ENCODE results near the gene DDX20.

DDX20 gene

DNA sequence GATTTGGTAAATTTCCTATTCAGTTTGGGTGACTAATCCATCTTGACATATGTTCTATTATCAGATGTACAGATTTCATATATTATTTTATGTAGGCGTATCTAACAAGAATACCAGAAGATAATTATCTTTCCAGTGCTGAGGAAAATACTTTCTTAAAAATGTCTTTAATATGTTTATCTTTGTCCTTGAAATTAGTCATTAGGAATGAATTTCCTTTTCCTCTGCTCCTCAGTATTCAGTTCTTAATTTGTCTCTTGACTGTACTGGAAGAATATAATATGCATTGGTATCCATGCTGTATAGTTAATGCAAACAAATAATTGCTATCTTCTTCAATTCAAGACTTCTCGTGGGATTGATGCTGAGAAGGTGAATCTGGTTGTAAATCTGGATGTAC, 6.6 kb downstream of the DDX20 start:
- TF ChIP-seq REST (IDR thresholded peaks at IDR 0.05; ENCODE audit: insufficient read depth in 1 of 2, low read depth in 2 of 2, low read length in 2 of 2) (no peak), SIN3A (IDR thresholded peaks at IDR 0.05; ENCODE audit: borderline replicate concordance, insufficient read depth, low read length) (no peak), TAF1 (IDR thresholded peaks at IDR 0.05; ENCODE audit: borderline replicate concordance, insufficient read depth, low read length) (no peak), POLR2AphosphoS5 (IDR thresholded peaks at IDR 0.05; ENCODE audit: low read depth, low read length) (no peak), FOXP2 (optimal IDR thresholded peaks at IDR 0.05; ENCODE audit: borderline replicate concordance, extremely low read depth, extremely low read length, insufficient read depth) (no peak)

- no peak for TF ChIP-seq TAF1 (IDR thresholded peaks at IDR 0.05; ENCODE audit: borderline replicate concordance, insufficient read depth, low read length)
- TF ChIP-seq REST (IDR thresholded peaks at IDR 0.05; ENCODE audit: insufficient read depth in 1 of 2, low read depth in 2 of 2, low read length in 2 of 2) = no peak
These were observed 12.3 kb downstream of the DDX20 start for GRCh38 chr1:111768023-111768422.

DNA sequence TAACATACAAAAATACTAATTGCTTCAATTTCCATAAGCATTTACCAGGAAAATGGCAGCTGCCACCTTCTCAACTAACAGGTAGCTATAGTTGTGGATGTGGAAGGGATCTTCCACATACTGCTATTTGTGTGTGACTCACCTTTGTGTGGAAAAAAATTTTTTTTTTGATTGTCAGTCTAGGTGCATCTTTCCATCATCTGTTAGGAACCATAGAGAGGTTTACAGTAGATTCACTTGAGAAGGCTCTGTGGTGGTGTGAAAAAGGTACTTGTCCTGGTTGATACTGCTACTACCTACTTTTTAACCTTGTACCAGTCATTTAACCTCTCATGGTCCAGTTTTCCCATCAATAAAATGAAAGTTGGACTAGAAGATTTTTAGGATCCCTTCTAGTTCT, 12.9 kb downstream of the DDX20 start:
- TF ChIP-seq TAF1 (IDR thresholded peaks at IDR 0.05; ENCODE audit: borderline replicate concordance, insufficient read depth, low read length) (no peak), REST (IDR thresholded peaks at IDR 0.05; ENCODE audit: insufficient read depth in 1 of 2, low read depth in 2 of 2, low read length in 2 of 2) (no peak), POLR2AphosphoS5 (IDR thresholded peaks at IDR 0.05; ENCODE audit: low read depth, low read length) (no peak), SIN3A (IDR thresholded peaks at IDR 0.05; ENCODE audit: borderline replicate concordance, insufficient read depth, low read length) (no peak), FOXP2 (optimal IDR thresholded peaks at IDR 0.05; ENCODE audit: borderline replicate concordance, extremely low read depth, extremely low read length, insufficient read depth) (no peak)

GRCh38 chr1:111769517-111770146, 13.9 kb downstream of the DDX20 start:
- TF ChIP-seq REST (IDR thresholded peaks at IDR 0.05; ENCODE audit: insufficient read depth in 1 of 2, low read depth in 2 of 2, low read length in 2 of 2) (no peak), SIN3A (IDR thresholded peaks at IDR 0.05; ENCODE audit: borderline replicate concordance, insufficient read depth, low read length) (no peak), POLR2AphosphoS5 (IDR thresholded peaks at IDR 0.05; ENCODE audit: low read depth, low read length) (no peak), TAF1 (IDR thresholded peaks at IDR 0.05; ENCODE audit: borderline replicate concordance, insufficient read depth, low read length) (no peak), FOXP2 (optimal IDR thresholded peaks at IDR 0.05; ENCODE audit: borderline replicate concordance, extremely low read depth, extremely low read length, insufficient read depth) (no peak)

DNA sequence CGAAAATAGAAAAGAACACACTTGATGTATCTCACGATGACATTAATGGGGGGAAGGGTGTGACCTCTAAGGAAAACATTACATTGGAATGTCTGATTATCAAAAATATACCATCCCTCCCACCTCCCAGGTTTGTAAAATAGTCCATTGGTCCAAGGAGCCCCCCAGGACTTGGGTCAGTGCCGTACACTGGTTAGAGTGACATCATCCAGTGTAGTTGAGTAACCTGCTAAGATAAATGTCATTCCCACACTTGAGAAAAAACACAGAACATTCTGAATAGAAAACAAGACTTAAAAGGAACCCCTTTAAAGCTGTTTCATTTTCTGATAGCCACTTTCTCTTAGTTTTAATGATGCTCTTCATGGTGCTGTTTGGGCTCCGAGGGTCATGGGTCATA, 15.2 kb downstream of the DDX20 start:
- no peak for TF ChIP-seq FOXP2 (optimal IDR thresholded peaks at IDR 0.05; ENCODE audit: borderline replicate concordance, extremely low read depth, extremely low read length, insufficient read depth)
- TF ChIP-seq POLR2AphosphoS5 (IDR thresholded peaks at IDR 0.05; ENCODE audit: low read depth, low read length) = no peak
- no peak for TF ChIP-seq SIN3A (IDR thresholded peaks at IDR 0.05; ENCODE audit: borderline replicate concordance, insufficient read depth, low read length)
- no peak for TF ChIP-seq REST (IDR thresholded peaks at IDR 0.05; ENCODE audit: insufficient read depth in 1 of 2, low read depth in 2 of 2, low read length in 2 of 2)
